Lower leg skin (tissue), 4 donors: ENCODE results near the gene UBE2I. TPM values are rescaled to one million over a fixed set of nuclear protein-coding genes. Genes with fewer than 3 reads are reported as not detected.
"Not testable (repeated sequence)": the region's sequence is repeated elsewhere in the genome, so short reads cannot be mapped to it uniquely, and the experiment has no call there.

Source experiments
- DNase-seq, 2 donors: peaks; one replicate each; pipeline ENCODE4 v3.0.0-alpha.2; 2019; ENCODE audit warnings: low spot score in 2 of 2
- H3K4me3 ChIP-seq: fragments of 200-600 bp; sonication (generic); 2 replicates; pipeline ENCODE4 v1.5.1; 2017; ENCODE audit warnings: mild to moderate bottlenecking, low read depth; ENCODE audit not compliant: poor library complexity, severe bottlenecking
- POLR2A ChIP-seq, 2 donors: fragments of 450-650 bp; IDR thresholded peaks; one replicate each; pipeline ENCODE4 v1.6.1; 2016 to 2017; ENCODE audit warnings: antibody characterized with exemption in 2 of 2, mild to moderate bottlenecking in 1 of 2, moderate library complexity in 1 of 2
- WGBS, 2 donors: methylation state at CpG; one replicate each; pipeline ENCODE4 v1.1.5; 2018; 5-methylcytosine and 5-hydroxymethylcytosine counted together
- intact Hi-C: fragments of 100-400 bp; cut with DNase I; formaldehyde crosslinking; loops from one replicate; pipeline ENCODE4 v1.15.0; 2023; ENCODE audit warnings: low total_unique reads
- total RNA-seq, 4 donors: library from RNA; depleted of rRNA; stranded (reverse); fragments of >200 nt; gene quantifications; one replicate each; pipeline ENCODE4 v1.1.0, GENCODE V29; 2016
- TF ChIP-seq, protein P1 (sequence below), 3 donors: fragments of 450-650 bp; IDR thresholded peaks; one replicate each; pipeline ENCODE4 v1.5.1; 2016; ENCODE audit warnings: antibody characterized with exemption in 3 of 3, mild to moderate bottlenecking in 3 of 3, moderate library complexity in 2 of 3

Gene UBE2I
- total RNA-seq, 4 donors from 2014 or later = 42.1 to 138 (median 47.4) TPM

DNA sequence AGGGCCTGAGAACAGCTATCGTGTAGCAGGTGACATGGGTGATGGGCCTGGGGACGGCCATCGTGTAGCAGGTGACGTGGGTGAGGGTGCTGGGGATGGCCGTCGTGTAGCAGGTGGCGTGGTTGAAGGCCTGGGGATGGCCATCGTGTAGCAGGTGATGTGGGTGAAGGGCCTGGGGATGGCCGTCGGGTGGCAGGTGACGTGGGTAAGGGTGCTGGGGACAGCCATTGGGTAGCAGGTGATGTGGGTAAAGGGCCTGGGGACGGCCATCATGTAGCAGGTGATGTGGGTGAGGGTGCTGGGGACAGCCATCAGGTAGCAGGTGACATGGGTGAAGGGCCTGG is 38.1 kb upstream of the UBE2I start:
- no peak for DNase-seq
- WGBS, 2 donors = 74 to 79% methylated on average over 12 of the region's 12 CpGs
- TF ChIP-seq, protein P1, sequence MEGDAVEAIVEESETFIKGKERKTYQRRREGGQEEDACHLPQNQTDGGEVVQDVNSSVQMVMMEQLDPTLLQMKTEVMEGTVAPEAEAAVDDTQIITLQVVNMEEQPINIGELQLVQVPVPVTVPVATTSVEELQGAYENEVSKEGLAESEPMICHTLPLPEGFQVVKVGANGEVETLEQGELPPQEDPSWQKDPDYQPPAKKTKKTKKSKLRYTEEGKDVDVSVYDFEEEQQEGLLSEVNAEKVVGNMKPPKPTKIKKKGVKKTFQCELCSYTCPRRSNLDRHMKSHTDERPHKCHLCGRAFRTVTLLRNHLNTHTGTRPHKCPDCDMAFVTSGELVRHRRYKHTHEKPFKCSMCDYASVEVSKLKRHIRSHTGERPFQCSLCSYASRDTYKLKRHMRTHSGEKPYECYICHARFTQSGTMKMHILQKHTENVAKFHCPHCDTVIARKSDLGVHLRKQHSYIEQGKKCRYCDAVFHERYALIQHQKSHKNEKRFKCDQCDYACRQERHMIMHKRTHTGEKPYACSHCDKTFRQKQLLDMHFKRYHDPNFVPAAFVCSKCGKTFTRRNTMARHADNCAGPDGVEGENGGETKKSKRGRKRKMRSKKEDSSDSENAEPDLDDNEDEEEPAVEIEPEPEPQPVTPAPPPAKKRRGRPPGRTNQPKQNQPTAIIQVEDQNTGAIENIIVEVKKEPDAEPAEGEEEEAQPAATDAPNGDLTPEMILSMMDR (IDR thresholded peaks at IDR 0.05) = no peak
- no peak for TF ChIP-seq POLR2A (IDR thresholded peaks at IDR 0.05)
- intact Hi-C loops = no loop called here
- no peak overlapping the region for H3K4me3 ChIP-seq

DNA sequence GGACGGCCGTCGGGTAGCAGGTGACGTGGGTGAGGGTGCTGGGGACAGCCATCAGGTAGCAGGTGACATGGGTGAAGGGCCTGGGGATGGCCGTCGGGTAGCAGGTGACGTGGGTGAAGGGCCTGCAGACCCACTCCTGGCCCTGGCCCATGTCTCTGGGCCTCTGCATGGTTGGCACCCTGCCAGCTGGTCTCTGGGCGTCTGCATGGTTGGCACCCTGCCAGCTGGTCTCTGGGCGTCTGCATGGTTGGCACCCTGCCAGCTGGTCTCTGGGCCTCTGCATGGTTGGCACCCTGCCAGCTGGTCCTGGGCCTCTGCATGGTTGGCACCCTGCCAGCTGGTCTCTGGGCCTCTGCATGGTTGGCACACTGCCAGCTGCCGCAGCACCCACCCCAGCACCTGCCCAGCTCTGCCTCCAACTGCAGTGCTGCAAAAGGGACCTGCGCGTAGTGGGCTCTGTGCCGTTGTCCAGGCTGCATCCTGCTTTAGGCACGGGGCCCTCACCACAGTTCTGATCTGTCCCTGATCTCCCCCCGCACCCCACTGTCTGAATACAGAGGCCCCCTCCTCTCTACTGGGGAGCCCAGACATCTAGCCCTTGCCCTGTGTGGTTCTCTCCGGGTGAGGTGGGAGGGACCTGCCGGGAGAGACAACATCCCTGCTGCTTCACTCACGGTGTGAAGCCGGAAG is 37.6 kb upstream of the UBE2I start:
- intact Hi-C loops, H3K4me3 ChIP-seq, DNase-seq: not testable (repeated sequence)
- 18 to 26% methylated on average over 13 to 18 of the region's 19 CpGs for WGBS, 2 donors

DNA sequence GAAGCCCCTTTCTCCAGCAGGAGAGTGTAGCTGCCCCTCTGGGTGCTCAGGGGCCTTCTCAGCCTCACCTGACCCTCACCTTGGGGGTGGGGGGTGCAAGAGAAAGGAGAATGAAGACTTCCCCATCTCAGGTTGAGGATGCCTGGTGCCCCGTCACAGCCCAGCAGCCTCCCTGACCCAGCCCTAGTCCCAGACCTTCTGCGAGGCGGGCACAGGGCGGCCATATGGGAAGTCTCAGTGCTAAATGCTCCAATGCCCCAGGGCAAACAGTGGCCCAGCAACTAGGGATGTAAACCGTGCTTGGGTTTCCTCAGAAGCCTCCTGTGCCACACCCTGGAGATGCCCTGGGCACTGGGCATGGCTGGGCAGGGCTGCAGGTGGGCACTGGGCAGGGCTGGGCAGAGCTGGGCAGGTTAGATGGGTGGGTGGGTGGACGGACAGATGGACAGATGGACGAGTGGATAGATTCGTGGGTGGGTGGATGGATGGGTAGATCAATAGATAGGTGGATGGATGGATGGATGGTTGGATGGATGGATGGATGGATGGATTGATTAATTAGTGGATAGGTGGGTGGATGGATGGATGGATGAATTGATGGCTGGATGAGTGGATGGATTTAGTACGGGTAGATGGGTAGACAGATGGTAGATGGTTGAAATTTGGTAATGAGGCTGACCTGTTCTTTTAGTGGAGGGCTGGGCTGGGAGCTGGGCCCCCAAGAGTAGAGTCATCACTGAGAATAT is 36.8 kb upstream of the UBE2I start:
- TF ChIP-seq, protein P1 (IDR thresholded peaks at IDR 0.05) = no peak
- no peak for TF ChIP-seq POLR2A (IDR thresholded peaks at IDR 0.05)
- WGBS, 2 donors = 58 to 61% methylated on average over 9 of the region's 9 CpGs
- intact Hi-C loops = no loop called here
- peak in 1 of 2 donors; percentile 84 for DNase-seq
- H3K4me3 ChIP-seq = no peak overlapping the region

DNA sequence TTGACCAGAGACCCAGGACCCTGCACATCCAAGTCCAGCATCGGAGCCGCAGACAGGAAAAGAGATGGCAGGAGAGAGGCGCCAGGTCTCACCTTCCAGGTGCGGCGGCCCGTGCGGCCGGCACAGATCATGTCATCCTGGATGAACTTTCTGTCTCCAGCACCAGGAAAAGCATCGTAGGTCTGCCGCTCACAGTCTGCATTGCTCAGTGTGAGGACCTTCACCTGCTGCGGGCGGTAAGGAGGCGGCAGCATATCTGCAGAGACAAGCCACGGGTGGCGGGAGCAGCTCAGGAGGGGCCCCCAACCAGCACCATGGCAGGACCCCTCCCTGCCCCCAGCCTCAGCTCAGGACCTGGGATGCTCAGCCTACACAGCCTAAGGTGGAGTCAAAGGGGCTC is 35.6 kb upstream of the UBE2I start:
- 85 to 94% methylated on average over 7 to 15 of the region's 15 CpGs for WGBS, 2 donors
- intact Hi-C loops = no loop called here
- DNase-seq = no peak
- TF ChIP-seq POLR2A (IDR thresholded peaks at IDR 0.05) = no peak
- TF ChIP-seq, protein P1 (IDR thresholded peaks at IDR 0.05) = no peak
- no peak overlapping the region for H3K4me3 ChIP-seq

DNA sequence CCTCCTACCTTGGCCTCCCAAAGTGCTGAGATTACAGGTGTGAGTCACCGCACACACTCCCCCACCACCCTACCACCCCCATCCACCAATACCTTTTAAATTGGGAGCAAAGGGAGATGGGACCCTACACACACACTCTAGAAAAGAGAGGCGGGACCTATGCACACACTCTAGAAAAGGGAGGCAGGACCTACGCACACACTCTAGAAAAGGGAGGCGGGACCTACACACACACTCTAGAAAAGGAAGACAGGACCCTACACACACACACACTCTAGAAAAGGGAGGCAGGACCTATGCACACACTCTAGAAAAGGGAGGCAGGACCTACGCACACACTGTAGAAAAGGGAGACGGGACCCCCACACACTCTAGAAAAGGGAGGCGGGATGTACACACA is 34.7 kb upstream of the UBE2I start:
- intact Hi-C loops = no loop called here
- TF ChIP-seq, protein P1 (IDR thresholded peaks at IDR 0.05) = no peak
- no peak for TF ChIP-seq POLR2A (IDR thresholded peaks at IDR 0.05)
- H3K4me3 ChIP-seq = no peak overlapping the region
- WGBS, 2 donors = 92 to 95% methylated on average over 7 of the region's 7 CpGs
- DNase-seq = no peak

DNA sequence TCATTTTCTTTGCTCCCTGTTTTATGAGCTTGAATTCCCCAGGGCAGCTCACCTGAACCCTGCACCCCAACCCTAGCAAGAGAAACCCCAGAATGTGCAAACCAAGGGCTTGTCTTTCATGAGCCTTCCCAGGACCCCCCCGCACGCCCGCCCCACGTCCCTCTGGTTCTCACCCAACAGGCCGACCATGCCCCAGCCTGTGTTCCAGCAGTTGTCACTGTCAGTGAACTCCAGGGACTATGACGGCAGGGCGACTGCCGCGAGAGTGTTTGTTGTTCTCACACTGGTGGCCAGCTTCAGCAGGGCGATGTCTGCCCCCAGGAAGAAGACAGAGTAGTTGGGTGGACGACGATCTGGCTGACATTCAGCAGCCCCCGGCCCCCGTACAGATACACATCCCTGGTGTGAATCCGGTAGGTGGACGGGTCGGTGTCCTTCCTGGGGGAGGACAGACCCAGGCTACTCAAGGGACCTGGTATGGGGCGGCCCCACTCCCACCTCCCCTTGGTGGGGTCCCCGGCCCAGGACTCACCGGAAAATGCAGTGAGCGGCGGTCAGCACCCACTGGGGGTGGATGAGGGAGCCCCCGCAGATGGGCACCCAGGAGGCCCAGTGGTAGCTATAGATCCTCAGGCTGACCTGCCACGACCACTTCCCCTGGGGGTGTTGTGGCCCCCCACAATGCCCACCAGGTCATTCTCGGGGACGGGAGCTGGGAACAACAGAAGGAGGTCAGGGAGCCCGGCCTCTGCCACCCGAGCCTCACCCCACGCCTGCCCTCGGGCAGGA is 33.5 kb upstream of the UBE2I start:
- no peak for DNase-seq
- intact Hi-C loops = no loop called here
- no peak overlapping the region for H3K4me3 ChIP-seq
- 73 to 75% methylated on average over 26 to 30 of the region's 30 CpGs for whole genome bisulfite sequencing, 2 donors
- TF ChIP-seq, protein P1 (IDR thresholded peaks at IDR 0.05) = no peak
- TF ChIP-seq POLR2A (IDR thresholded peaks at IDR 0.05) = no peak
